NOMO-1 (cell line): ENCODE data around the gene NCBP2.
A peak's percentile ranks its signal among the peaks of the same experiment; 100 is the strongest.
"Not testable (repeated sequence)": the region's sequence is repeated elsewhere in the genome, so short reads cannot be mapped to it uniquely, and the experiment has no call there.

Source experiments
- DNase-seq, 2 experiments: peaks; one replicate each; lab custom pipeline; 2025; ENCODE audit not compliant: unreplicated experiment in 2 of 2; lab: John Stamatoyannopoulos, UW

NCBP2 gene

DNA sequence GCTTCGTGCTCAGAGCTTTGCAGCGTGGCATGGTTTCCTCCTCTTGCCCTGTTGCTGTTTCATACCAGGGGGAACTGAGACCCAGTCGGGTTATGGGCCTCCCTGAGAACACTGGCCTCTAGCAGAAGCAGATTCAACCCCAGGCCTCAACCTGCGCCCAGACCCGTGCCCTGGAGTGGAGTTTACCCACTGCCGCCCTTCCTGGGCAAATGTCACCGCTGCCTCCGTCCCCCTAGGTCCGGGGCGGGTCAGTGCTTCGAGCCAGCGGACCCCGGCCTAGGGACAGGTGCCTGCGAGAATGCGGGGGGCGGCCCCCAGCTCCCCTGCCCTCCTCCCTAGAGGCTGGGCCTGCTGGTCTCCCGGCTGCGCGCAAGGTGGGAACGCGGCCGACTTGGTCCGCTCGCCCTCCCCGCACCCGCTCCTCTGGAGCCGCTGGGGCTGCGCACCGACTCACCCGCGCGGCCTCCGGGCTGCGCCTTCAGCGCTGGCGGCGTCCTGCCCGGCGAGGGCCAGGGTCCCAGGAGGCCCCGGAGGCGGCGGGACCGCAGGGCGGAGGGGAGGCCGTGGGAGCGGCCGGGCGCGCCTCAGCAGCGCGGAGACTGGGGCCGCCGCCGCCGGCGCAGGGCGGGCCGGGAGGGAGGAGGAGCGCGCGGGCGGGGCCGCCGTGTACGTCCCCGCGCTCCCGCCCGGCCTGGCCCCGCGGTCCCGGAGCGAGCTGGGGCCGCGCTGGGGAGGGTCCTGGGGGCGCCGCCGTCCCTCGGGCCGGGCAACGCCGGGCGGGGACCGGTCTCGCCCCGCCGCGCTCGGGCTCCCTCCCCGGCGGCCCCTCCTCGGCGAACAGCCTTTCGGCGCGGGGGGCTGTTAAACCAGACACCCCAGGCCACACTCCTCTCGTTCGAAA, 26.2 kb upstream of the NCBP2 start, which contains the start of gene PIGZ:
Gene PIGZ (minus strand): TSS at position 601 of the 901 bp plus-strand sequence. CDS start 16,802 bp downstream, outside the sequence.
- peak; percentile 42 to 65 for DNase-seq

DNA sequence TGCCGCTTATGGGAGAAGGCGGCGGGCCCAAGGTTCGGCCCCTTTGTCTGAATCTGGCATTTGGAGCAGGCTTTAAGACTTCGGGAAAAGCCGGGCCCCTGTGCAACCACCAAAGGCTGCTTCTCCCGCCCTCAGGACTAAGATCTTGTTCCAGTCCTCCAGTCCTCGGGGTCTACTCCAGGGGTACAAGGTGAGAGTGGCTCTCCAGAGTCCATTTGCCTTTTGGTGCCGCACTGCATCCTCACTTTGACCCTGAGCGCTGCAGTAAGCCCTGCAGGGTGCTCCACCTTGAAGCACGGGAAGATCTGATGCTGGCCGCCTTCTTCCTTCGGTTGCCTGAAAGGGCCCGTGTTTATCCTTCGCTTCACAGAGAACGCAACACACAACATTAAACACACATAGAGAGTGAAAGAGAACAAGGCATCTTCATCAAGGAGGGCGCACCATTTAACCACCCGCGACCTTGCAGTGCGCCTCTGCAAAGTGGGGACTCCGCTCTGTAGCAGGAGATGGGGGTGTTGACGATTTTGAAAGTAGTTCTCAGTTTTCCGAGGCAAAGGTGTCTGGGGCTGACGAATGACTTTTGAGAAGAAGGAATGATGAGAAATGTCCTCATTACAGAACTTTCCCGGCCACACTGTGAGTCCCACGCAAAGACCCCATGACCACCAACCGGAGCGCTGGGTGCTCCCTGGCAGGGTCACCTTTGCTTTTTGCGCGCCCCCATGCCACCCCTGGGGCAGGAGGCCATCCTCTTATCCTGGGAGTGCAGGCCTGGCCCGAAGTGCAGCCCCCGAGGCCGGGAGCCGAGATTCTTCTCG, 25.3 kb upstream of the NCBP2 start:
- DNase-seq = no peak

DNA sequence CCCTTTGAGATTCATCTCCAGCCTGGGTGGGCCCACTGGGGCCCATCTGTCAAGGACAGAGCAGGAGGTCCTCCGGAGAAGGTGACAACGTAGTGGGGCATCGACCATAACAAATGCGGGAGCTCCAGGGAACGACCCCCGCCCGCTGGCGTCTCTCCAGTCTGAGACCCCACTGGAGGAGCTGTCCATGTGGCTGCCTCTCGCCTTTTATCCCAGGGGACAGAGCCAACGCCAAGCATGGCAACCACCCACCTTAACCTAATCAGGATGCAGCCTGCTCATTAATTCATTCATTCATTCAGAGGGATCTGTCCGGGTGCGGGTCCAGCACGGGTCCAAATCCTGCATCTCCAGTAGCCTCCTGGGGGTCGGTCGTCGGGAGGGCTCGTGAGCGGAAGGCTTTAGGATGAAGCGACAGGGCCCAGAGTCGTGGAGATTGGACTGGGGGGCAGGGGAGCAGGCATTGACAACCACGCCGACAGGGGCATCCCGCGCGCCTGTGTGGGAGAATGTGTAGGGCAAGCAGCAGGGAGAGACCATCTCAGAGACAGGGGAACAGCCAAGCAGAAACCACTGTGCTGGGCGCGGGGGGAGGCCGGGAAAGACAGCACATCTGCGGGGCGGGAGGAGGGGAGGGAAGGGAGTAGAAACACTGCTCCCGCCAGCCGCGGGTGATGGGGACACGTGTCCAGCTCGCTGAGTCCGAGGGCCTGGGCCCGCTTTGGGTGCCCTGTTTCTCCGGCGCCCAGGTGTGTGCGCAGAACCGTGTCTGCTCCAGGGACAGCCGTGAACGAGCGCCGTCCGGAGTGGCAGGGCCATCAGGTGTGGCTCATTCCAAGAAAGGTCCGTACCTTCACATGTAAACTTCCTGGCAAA, 24.4 kb upstream of the NCBP2 start:
- DNase-seq = no peak

DNA sequence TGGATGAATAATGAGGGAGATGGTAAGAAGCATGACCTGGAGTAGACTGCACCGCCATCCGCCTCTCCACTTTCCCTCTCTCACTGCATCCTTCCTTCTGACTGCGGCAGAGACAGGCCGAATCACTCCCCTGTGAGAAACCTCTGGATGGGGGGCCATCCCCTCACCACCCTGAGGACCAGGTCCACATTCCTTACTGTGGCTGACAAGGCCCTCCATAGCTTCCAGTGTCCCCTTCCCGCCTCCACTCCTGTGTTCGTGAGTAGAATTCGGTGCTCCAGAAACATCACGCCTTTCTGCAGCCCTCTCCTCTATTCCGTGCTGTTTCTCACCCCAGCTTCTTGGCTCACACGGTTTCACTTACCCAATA, 23.5 kb upstream of the NCBP2 start:
- no peak for DNase-seq

DNA sequence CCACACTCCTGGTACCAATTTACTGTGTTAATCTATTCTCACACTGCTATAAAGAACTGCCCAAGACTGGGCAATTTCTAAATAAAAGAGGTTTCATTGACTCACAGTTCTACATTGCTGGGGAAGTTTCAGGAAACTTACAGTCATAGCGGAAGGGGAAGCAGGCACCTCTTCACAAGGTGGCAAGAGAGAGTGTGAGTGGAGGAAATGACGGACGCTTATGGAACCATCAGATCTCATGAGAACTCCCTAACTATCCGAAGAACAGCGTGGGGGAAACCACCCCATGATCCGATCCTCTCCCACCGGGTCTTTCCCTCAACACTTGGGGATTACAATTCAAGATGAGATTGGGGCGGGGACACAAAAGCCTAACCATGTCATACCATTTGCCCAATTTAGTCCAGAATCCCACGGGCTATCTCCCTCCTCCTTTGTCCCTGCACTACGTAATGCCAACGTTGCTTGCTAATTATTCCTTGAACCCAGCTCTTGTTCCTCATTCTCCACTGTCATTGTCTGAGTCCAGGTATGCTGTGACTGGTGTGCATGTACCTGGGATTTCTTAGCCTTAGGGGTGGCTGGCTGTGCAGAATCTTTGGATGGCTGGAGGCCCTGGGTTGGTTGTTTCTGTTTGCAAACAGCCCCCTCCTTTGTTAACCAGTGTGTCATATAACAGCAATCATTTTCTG, 22.9 kb upstream of the NCBP2 start:
- no peak for DNase-seq

DNA sequence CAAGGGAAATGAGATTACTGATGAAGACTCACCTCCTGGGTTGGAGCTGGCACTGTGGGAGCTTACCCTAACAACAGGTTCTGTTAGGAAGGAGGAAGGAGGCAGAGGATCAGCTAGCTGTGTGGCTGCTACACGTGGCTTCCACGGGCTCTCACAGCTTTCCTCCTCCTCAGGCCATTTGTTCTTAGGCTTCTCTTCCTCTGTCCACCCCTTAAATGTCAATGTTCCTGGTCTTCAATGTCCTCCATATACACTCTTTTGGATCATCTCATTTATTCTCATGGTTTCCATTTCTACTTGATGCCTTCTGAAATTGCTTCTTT, 21.3 kb upstream of the NCBP2 start:
- no peak for DNase-seq

DNA sequence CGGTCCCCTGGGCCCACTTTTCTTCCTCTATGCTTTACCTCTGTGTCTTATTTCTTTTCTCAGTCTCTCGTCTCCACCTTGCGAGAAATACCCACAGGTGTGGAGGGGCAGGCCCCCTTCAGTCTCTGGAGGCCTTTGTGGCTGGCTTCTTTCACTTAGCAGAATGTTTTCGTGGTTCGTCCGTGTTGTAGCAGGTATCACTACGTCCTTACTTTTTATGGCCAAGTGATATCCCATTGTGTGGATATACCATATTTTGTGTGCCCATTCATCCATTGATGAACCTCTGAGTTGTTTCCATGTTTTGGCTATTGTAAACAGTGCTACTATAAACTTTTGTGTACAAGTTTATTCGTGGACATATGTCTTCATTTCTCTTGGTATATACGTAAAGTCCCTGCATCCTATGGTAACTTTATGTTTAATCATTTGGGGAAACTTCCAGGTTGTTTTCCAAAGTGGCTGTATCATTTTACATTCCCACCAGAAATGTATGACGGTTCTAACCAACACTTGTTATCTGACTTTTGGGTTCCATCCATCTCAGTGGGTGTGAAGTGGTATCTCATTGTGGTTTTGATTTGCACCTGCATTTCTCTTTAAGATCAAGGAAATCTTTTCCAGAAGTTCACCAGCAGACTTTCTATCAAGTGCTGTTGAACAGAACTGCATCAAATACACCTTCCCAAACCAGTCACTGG, 20.8 kb upstream of the NCBP2 start:
- no peak for DNase-seq

DNA sequence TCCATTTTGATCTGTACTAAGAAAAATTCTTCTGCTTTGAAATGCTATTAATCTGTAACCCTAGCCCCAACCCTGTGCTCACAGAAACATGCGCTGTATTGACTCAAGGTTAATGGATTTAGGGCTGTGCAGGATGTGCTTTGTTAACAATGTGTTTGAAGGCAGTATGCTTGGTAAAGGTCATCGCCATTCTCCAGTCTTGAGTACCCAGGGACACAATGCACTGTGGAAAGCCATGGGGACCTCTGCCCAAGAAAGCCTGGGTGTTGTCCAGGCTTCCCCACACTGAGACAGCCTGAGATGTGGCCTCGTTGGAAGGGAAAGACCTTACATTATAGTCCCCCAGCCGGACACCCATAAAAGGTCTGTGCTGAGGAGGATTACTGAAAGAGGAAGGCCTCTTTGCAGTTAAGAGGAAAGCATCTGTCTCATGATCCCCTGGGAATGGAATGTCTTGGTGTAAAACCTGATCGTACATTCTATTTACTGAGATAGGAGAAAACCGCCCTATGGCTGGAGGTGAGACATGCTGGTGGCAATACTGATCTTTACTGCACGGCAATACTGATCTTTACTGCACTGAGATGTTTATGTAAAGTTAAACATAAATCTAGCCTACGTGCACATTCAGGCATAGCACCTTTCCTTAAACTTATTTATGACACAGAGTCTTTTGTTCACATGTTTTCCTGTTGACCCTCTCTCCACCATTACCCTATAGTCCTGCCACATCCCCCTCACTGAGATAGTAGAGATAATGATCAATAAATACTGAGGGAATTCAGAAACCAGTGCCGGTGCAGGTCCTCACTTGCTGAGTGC, 20.0 kb upstream of the NCBP2 start:
- DNase-seq = no peak

DNA sequence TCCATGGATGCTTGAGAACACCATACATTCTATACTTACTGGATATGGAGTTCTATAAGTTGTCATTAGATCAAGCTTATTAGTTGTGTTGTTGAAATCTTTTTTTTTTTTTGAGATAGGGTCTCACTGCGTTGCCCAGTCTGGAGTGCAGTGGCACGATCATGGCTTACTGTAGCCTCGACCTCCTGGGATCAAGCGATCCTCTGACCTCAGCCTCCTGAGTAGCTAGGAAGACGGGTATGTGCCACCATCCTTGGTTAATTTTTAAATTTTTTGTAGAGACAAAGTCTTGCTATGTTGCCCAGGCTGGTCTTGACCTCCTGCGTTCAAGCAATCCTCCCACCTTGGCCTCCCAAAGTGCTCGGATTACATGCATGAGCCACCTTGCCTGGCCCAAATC, 12.5 kb upstream of the NCBP2 start:
- no peak for DNase-seq

DNA sequence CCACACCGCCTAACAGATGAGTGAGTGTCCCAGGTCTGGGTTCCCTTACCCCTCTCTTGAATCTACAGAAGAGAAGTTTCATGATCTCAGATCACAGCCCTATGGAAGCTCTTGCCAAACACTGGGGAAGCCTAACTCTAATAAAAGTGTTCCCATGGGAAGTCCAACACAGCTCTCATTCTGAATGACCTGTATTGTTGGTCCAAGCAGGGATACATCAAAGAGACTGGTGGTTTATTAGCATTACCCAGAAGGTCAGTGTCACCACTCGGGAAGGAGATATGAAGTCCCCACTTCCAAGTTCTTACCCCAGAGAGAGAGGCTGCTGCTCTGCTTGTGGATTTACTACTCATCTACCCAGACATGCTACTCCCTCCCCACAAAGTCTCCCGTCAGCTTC, 9.0 kb upstream of the NCBP2 start:
- no peak for DNase-seq

DNA sequence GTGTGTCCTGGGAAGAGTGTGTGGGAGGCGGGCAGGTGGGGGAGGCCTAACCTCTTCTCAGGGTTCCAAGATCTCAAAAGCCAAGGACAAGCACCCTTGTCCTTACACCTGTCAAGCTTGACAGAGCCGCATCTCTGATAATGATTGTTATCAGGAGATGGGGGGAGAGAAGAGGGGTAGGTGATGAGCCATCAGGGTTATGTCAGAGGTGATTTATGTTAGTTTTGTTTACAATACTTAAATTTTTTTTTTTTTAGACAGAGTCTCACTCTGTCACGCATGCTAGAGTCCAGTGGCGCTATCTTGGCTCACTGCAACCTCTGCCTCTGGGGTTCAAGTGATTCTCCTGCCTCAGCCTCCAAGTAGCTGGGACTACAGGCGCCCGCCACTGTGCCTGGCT, 7.4 kb upstream of the NCBP2 start:
- DNase-seq = no peak

DNA sequence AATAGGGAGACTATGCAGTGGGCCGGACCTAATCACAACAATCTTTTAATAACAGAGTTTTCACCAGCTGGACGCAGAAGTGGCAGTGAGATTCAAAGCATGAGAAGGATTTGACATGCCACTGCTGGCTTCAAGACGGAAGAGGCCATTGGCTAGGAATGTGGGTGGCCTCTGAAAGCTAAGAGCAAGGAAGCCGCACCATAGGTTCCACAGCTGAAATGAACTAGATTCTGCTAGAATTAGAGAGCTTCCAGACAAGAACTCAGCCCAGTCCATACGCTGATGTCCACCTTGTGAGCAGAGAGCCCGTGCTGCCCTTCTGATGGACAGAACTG, 6.9 kb upstream of the NCBP2 start:
- no peak for DNase-seq

DNA sequence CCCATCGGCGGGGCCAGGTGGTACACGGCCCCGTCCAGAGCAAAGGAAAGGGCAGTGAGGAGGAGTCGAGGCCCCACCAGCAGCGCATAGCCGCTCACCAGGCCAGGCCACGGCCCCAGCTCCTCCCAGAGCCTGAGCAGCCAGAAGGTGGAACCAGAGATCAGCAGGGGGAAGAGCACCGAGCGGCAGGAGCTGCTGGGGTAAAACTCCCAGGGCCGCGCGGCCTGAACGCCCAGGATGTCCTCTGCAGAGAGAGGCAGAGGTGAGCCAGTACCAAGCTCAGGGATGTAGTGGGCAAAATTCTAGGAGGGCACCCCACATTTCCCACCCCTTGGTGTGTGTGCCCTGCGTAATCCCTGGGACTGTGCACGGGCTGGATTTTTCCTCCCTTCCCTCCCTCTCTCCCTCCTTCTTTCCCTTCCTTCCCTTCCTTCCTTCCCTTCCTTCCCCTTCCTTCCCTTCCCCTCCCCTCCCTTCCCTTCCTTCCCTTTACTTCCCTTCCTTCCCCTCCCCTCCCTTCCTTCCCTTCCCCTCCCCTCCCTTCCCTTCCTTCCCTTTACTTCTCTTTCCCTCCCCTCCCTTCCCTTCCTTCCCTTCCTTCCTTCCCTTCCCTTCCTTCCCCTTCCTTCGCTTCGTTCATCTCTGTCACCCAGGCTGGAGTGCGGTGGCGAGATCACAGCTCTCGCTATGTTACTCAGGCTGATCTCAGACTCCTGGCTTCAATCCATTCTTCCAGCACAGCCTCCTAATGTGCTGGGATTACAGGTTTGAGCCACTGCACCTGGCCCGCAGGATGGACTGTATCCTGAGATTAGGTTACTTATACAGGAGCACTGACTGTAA, 6.3 kb upstream of the NCBP2 start:
- DNase-seq = no peak

DNA sequence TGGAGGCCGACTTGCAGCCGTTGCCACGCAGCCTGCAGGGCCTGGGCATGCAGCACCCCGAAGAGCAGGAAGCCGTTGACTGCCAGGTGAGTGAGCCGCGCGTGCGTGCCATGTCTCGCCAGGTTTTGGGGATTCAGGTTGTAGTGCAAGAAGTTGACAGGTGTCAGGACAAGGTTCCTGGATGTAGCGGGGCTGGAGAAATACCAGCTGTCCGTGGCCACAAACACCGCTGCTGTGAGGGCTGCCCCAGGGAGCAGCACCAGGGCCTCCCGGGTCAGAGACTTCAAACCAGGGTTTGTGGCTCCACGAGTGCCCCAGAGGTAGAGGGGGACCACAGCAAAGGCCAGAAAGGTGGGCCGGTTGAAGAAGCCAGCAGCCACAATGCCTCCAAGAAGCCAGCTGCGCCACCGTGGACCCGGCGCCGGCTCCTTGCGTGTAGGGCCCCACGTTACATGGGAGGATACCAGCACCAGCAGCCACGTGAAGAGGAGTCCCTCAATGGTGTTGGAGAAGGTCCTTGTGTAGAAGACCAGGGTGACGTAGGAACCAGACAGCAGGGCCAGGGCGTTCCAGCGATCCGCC, 5.6 kb upstream of the NCBP2 start:
- DNase-seq = no peak

DNA sequence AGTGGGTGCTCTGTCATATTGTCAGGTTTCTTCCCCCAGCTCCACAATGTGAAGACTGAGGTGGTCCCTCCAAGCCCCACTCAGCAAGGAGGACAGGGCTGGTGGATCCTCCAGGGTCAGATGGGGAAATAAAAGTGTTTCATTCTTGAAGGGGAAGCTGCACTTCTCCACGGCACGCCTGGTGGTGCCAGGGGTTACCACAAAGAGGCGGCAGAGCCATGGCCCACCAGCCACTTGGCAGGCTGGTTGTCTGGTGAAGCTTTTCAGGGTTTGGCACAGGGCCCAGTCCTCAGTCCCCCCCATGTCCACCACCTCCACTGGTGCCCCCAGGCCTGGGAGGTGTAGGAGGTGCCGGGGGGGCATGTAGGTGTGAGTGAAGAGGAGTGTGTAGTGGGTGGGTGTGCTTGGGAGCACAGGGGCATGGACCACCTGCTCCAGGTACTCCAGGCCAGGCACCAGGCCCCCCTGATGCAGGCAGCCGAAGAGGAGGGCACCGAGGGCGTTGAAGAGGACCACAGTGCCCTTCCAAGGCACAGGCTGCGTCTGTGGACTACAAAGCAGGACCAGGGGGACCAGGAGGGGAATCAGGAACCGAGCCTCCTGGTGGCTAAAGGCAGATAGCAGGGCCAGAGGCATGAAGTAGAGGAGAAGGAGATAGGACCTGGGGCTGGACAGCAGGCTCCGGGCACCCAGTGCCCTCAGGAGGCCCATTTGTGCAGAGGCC, 5.0 kb upstream of the NCBP2 start:
- no peak for DNase-seq

DNA sequence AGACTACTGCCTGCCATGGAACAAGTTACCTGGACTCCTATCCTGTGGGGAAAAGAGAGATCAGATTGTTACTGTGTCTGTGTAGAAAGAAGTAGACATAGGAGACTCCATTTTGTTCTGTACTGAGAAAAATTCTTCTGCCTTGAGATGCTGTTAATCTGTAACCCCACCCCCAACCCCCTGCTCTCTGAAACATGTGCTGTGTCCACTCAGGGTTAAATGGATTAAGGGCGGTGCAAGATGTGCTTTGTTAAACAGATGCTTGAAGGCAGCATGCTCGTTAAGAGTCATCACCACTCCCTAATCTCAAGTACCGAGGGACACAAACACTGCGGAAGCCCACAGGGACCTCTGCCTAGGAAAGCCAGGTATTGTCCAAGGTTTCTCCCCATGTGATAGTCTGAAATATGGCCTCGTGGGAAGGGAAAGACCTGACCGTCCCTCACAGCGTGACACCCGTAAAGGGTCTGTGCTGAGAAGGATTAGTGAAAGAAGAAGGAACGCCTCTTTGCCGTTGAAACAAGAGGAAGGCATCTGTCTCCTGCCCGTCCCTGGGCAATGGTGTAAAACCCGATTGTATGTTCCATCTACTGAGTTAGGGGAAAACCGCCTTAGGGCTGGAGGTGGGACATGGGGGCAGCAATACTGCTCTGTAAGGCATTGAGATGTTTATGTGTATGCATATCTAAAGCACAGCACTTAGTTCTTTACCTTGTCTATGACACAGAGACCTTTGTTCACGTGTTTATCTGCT, 1.9 kb upstream of the NCBP2 start:
- DNase-seq = not testable (repeated sequence)

DNA sequence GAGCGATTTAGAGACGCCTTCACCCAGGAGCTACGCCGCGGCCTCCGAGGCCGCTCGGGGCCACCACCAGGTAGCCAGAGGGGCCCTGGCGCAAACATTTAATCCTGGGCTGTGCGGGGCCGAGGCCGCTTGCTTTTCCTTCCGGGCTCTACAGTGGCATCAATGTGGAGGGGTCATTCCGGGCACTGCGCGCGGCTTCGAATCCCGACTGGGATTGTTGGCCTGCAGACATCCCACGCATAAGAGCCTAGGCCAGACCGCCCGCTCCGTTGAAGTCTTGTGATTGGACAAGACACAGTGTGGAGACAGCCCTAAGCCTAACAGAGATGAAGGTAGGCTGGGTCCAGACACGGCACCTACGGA, 568 bp upstream of the NCBP2 start:
- peak; percentile 34 to 37 for DNase-seq
